ENCODE results near the gene KCNH6.

The KCNH6 gene

DNA sequence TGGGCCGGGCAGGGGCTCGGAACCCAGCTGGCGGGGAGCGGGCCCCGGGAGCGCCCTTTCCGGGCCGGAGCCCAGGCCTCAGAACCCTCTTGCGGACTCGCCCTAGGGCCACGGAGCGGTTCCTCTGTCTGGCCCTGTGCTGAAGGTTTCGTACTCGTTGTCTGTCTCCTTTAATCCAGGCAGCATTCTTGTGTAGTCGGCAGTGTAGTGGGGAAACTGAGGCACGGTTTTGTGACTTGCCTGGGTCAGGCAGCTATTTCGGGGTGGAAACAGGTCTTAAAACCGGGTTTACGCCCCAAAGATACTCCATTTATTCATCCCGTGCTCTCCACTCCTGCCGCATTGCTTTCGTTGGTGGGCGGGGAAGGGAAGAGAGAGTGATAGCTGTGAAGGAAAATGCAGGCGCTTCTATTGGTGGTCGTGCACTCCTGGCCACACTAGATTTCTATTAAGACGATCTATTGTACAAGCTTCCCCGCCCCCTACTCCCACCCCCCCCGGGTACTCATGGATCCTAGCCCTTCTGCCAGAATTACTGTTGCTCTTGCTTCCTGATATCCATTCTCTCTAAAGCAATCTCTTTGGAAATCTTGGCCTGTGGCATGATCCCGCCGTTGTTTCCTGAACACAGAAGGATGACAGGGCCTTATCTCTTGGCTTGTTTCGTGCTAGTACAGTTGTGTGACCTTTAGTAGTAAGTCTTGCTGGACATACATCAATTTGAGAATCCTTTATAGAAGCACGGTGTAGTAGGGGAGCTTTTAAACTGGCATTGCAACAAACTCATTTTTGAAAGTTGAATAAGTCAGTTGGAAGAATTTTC is 27.9 kb downstream of the KCNH6 start:
- TF ChIP-seq, protein P1, sequence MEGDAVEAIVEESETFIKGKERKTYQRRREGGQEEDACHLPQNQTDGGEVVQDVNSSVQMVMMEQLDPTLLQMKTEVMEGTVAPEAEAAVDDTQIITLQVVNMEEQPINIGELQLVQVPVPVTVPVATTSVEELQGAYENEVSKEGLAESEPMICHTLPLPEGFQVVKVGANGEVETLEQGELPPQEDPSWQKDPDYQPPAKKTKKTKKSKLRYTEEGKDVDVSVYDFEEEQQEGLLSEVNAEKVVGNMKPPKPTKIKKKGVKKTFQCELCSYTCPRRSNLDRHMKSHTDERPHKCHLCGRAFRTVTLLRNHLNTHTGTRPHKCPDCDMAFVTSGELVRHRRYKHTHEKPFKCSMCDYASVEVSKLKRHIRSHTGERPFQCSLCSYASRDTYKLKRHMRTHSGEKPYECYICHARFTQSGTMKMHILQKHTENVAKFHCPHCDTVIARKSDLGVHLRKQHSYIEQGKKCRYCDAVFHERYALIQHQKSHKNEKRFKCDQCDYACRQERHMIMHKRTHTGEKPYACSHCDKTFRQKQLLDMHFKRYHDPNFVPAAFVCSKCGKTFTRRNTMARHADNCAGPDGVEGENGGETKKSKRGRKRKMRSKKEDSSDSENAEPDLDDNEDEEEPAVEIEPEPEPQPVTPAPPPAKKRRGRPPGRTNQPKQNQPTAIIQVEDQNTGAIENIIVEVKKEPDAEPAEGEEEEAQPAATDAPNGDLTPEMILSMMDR (conservative IDR thresholded peaks at IDR 0.05; ENCODE audit: low read length): no peak
- DNase-seq (ENCODE audit: low read depth): peak; percentile 7
- H3K4me3 ChIP-seq (ENCODE audit: low read length): peak overlapping the region; percentile 95

DNA sequence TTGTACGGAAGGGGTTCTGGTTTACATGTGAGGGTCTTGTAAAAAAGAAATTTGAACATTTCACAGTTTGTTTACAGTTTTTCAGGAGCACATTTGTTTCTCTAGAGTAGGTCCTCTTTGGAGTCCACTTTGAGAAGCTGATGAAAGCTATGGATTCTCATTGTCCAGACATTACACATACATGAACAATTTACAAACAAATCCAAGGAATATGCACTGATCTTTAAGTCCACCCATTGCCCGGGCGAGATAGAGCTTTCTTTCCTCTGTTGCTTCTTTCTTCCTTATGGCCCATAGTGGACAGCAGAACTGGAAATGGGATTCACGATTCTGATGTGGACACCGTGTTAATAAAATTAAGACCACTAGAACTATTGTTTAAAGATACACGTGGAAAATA is 29.1 kb downstream of the KCNH6 start:
- DNase-seq (ENCODE audit: low read depth): peak; percentile 18
- H3K4me3 ChIP-seq (ENCODE audit: low read length): peak overlapping the region; percentile 95
- TF ChIP-seq, protein P1 (conservative IDR thresholded peaks at IDR 0.05; ENCODE audit: low read length): no peak

DNA sequence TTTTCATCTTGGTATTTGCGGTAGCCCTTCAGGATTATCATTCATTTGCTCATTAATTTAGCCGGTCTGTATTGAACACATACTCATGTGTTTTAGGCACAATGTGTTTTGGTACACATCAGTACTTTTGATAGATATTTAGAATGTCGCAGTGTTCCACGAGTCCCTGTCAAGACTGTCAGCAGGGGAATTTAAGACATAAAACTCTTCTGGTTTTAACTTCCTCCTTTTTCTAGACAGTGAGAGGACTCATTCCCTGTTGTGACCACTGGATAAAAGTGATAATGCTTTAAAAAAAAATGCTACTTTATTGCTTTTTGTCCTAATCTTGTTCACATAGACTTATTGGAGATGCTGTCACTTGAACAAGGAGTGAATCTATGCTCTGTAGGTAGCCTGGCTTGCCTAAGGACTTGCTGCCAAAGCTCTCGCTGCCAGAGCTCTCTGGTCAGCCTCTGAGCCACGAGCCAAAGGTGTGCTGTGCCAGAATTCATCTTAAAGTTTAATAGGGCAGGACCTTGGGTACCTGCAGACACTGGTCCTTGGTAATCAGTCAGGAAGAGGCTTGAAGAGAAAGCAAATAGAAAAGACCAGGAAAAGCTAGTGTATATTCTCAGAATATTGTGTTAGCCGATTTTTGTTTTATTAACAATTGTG is 32.5 kb downstream of the KCNH6 start:
- no peak overlapping the region for H3K4me3 ChIP-seq (ENCODE audit: low read length)
- no peak for DNase-seq (ENCODE audit: low read depth)
- TF ChIP-seq, protein P1 (conservative IDR thresholded peaks at IDR 0.05; ENCODE audit: low read length): no peak

DNA sequence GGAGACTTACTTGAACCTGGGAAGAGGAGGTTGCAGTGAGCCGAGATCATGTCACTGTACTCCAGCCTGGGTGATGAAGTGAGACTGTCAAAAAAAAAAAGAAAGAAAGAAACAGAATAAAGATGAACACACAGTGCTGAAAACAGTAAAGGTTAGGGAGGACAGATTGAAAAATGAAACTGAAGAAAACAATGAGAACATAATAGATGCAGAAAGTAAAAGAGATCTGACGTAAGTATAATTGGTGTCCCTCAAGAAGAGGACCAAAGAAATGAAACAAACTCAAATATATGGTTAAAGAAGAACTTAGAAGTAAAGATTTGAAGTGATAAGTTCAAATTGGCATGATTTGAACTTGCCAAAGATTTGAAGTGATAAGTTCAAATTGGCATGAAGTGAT is 34.3 kb downstream of the KCNH6 start:
- DNase-seq (ENCODE audit: low read depth): no peak
- TF ChIP-seq, protein P1 (conservative IDR thresholded peaks at IDR 0.05; ENCODE audit: low read length): no peak
- H3K4me3 ChIP-seq (ENCODE audit: low read length): no peak overlapping the region

DNA sequence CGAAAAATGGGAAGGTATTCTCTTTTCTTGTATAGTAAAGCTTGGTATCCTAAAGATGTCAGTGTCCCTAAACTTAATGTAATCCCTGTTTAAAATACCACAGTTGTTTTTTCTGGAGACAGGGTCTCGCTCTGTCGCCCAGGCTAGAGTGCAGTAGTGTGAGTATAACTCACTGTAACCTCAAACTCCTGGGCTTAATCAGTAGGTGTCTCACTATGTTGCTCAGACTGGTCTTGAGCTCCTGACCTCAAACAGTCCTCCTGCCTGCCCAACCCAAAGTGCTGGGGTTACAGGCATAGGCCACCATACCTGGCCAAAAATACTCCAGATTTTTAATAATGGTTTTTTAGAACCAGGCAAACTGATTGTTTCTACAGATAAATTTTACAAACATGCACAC is 35.3 kb downstream of the KCNH6 start:
- TF ChIP-seq, protein P1 (conservative IDR thresholded peaks at IDR 0.05; ENCODE audit: low read length): no peak
- no peak for DNase-seq (ENCODE audit: low read depth)
- H3K4me3 ChIP-seq (ENCODE audit: low read length): no peak overlapping the region

DNA sequence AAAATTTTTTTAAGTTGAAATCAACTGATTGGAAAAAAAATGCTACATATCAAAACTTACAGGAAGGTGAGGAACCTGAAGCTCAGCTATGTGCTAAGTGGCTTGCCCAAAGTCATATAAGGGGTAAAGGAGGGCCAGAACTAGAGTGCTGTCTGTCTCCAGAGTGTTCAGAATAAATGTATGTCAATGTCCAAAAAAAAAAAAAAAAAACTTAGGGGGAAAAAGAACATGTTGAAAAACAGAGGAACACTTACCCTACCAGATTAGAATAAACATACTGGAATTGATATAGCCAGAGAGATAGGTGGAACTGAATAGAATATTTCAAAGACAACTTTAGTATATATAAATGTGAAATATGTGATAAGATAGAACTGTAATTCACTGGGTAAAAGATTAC is 38.7 kb downstream of the KCNH6 start:
- TF ChIP-seq, protein P1 (conservative IDR thresholded peaks at IDR 0.05; ENCODE audit: low read length): no peak
- no peak for DNase-seq (ENCODE audit: low read depth)
- H3K4me3 ChIP-seq (ENCODE audit: low read length): no peak overlapping the region

DNA sequence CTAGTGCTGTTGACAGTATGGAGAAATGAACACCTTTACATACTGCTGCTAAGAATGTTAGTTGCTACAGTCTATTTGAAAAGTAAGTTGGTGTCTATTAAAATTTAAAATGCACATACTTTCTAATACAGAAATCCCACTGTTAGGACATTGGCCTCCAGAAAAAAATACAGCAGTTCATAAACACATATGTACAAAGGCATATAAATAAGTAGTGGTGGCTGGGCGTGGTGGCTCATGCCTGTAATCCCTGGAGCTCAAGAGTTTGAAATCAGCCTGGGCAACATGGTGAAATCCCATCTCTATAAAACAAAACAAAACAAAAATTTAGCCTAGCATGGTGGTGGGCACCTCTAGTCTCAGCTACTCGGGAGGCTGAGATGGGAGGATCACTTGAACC is 40.2 kb downstream of the KCNH6 start:
- TF ChIP-seq, protein P1 (conservative IDR thresholded peaks at IDR 0.05; ENCODE audit: low read length): no peak
- DNase-seq (ENCODE audit: low read depth): no peak
- H3K4me3 ChIP-seq (ENCODE audit: low read length): no peak overlapping the region
